Large intestine (tissue), 3 donors: ENCODE results near the gene PARD3. TPM values are rescaled to one million over a fixed set of nuclear protein-coding genes. Genes with fewer than 3 reads are reported as not detected.

Experiments
- DNase-seq, 2 donors: peaks; one replicate each; pipeline versions ENCODE4 v3.0.0 to v3.0.0-alpha.2; 2013
- H3K27ac ChIP-seq: one replicate; pipeline ENCODE4 v1.5.1; 2013; ENCODE audit warnings: low read length
- H3K27me3 ChIP-seq: 2 replicates; pipeline ENCODE4 v1.6.1; 2013; ENCODE audit warnings: low read length; ENCODE audit not compliant: control insufficient read depth, insufficient read depth
- H3K36me3 ChIP-seq: 2 replicates; pipeline ENCODE4 v1.6.1; 2013; ENCODE audit warnings: low read length; ENCODE audit not compliant: control insufficient read depth, insufficient read depth
- H3K4me1 ChIP-seq: one replicate; pipeline ENCODE4 v1.6.1; 2013; ENCODE audit warnings: low read length; ENCODE audit not compliant: control insufficient read depth, insufficient read depth
- H3K4me3 ChIP-seq: one replicate; pipeline ENCODE4 v1.5.1; 2013; ENCODE audit warnings: low read length
- H3K9me3 ChIP-seq: one replicate; pipeline ENCODE4 v1.6.1; 2013; ENCODE audit warnings: mild to moderate bottlenecking, low read depth, low read length, moderate library complexity; ENCODE audit not compliant: control insufficient read depth
- WGBS: methylation state at CpG from one replicate; pipeline ENCODE4 v1.1.5; 2013; ENCODE audit warnings: low lambda C conversion rate; ENCODE audit not compliant: insufficient coverage; 5-methylcytosine and 5-hydroxymethylcytosine counted together
- polyA plus RNA-seq: library from polyadenylated mRNA; unstranded; fragments of 120-200 nt; gene quantifications from one replicate; pipeline ENCODE4 v1.2.1, GENCODE V29; 2013

The PARD3 gene
- polyA plus RNA-seq, 1 donor: 25.5 TPM

DNA sequence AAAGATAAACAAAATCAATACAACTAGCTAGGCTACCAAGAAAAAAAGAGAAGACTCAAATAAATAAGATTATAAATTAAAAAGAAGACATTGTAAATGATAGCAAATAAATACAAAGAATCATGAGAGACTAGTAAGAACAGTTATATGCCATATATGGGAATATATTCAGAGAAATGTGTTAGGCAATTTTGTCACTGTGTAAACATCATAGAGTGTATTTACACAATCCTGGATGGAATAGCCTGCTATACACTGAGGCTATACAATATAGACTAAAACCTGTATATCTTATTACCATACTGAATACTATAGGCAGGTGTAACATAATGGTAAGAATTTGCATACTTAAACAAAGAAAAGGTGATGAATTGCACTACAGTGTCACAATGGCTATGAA, 717.4 kb downstream of the PARD3 start:
- H3K4me3 ChIP-seq: no peak overlapping the region
- no peak overlapping the region for H3K27ac ChIP-seq
- no peaks in the 10 kb centered on the region for H3K27me3 ChIP-seq
- peaks cover 11% of the 10 kb centered on the region for H3K9me3 ChIP-seq
- no peaks in the 10 kb centered on the region for H3K36me3 ChIP-seq
- DNase-seq: no peak
- no peaks in the 10 kb centered on the region for H3K4me1 ChIP-seq

DNA sequence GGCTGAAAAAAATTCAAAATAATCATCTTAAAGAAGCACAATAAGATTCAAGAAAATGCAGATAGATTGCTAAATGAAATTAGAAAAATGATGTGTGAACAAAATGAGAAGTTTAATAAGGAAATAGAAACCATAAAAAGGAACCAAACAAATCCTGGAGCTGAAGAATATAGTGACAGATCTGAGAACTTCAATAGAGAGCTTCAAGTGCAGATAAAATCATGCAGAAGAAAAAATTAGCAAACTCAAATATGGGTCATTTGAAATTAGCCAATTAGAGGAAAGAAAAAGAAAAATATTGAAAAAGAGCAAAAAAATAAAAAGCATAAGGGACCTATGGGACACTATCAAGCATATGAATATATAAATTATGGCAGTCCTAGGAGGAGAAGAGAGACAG, 720.1 kb downstream of the PARD3 start:
- no peak for DNase-seq
- Histone ChIP-seq H3K36me3 (no peaks in the 10 kb centered on the region), H3K27ac (no peak overlapping the region), H3K27me3 (no peaks in the 10 kb centered on the region), H3K4me3 (no peak overlapping the region), H3K9me3 (peaks cover 11% of the 10 kb centered on the region), H3K4me1 (no peaks in the 10 kb centered on the region)

DNA sequence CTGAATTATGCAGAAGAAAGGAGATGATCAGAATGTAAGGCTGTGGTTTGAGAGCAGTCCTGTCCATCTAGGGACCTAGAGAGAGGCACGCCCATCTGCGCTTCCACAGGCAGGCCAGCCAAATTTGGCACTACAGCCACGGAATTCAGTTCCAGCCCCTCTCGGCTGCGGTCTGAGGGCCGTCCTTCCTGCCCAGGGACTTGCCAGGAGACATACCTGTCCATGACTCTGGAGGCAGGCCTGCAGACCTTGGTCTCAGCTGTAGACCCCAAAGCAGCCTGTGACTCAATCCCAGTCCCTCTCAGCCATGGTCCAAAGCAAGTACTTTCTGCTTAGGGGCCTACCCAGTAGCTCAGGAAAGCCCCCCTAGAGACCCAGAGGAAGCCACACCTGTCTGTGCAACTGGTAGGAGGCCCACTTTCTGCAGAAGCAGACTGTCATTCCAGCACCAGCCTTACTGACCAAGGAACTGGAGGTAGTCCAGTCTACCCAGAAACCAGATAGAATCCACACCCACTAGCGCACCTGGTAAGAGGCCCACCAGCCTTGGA, 720.9 kb downstream of the PARD3 start:
- DNase-seq: no peak
- no peaks in the 10 kb centered on the region for H3K36me3 ChIP-seq

DNA sequence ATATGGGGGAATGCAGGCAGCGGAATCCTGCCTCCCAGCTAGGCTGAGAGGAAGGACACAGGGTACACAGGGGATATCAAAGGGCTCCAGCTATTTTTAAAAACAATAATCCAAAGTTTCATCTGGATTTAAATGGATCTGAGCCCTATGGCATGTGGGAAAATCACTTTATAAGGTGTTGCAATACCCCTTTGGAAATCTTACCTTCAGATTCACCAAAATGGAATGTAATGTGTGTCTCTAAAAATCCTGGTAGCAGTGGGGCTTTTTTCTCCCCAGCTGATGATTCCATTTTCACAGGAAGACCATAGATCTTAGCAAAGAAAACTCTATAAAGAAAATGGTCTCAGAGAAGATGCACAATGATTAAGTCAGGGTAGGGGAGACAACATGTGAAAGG, 722.2 kb downstream of the PARD3 start:
- H3K36me3 ChIP-seq: no peaks in the 10 kb centered on the region
- H3K4me3 ChIP-seq: no peak overlapping the region
- no peak for DNase-seq
- H3K4me1 ChIP-seq: no peaks in the 10 kb centered on the region
- no peak overlapping the region for H3K27ac ChIP-seq
- peaks cover 11% of the 10 kb centered on the region for H3K9me3 ChIP-seq
- no peaks in the 10 kb centered on the region for H3K27me3 ChIP-seq
- 100% methylated on average over 1 of the region's 1 CpG for WGBS

More for the DNA sequence above, 720.9 kb downstream of the PARD3 start:
- Histone ChIP-seq H3K4me1 (no peaks in the 10 kb centered on the region), H3K27me3 (no peaks in the 10 kb centered on the region), H3K9me3 (peaks cover 11% of the 10 kb centered on the region), H3K4me3 (no peak overlapping the region), H3K27ac (no peak overlapping the region)
- no CpG with 5 or more reads among the region's 7 CpGs for WGBS

DNA sequence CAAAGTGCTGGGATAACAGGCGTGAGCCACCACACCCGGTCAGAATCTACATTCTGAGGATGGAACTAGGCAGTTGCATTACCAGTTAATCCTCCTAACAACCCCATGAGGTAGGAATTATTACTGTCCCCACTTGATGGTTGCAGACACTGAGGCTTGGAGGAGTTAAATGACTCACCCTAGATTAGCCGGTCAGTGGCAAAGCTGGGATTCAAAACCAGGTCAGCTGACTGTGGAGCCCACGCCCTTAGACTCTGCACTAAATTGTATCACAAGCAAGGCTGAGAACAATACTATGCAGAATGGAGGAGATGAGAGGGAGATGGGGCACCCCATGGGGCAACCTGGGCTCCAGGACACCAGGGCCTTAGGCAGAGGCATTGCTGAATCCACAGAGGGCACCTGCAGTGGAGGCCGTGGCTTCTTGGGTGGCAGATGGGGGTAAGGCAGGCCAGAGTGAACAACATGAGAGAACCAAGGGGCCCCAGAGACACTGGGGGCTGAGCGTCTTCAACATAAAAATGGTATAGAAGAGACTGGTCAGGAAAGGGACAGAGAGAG, 723.4 kb downstream of the PARD3 start:
- Histone ChIP-seq H3K27me3 (no peaks in the 10 kb centered on the region), H3K27ac (no peak overlapping the region), H3K36me3 (no peaks in the 10 kb centered on the region), H3K4me3 (no peak overlapping the region), H3K9me3 (peaks cover 11% of the 10 kb centered on the region), H3K4me1 (no peaks in the 10 kb centered on the region)
- WGBS: 80% methylated on average over 1 of the region's 6 CpGs
- DNase-seq: no peak

DNA sequence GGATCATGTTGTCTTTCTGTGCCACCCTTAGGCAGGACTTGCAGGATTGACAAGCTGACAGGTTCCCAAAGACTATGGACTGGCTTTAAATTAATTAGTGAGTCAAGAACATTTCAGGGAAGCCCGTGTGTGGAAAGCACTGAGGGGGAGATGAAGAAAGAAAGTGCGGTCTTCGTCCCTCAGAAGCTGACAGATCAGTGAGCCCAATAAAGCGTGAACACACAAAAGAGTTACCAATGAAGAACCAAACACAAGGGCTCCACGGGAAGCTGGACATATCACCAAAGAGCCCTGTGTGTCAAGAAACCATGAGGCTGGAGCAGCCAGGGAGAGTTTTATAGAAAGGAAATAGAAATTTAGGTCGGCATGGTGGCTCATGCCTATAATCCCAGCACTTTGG, 725.8 kb downstream of the PARD3 start:
- WGBS: no CpG with 5 or more reads among the region's 6 CpGs
- Histone ChIP-seq H3K4me3 (no peak overlapping the region), H3K27ac (no peak overlapping the region), H3K27me3 (no peaks in the 10 kb centered on the region), H3K4me1 (no peaks in the 10 kb centered on the region), H3K36me3 (no peaks in the 10 kb centered on the region), H3K9me3 (peaks cover 8% of the 10 kb centered on the region)
- no peak for DNase-seq

DNA sequence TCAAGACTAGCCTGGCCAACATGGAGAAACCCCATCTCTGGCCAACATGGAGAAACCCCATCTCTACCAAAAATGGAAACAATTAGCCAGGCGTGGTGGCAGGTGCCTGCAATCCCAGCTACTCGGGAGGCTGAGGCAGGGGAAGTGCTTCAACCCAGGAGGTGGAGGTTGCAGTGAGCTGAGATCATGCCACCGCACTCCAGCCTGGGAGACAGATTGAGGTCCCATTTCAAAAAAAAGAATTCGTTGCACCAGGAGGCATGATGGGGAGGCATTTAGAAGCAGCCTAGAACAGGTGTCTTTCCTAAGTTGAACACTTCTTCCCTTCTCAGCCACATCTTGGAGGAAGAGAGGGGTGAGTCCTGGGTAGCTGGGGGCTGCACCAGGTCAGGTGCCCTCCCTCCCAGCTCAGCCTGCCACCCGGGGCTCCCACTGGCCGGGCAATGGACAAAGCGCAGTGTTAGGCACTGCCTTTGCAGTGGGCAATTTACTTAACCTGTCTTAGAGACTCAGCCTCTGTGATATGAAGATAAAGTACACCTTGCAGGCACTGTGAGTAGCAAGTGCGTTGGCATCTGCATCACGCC, 726.8 kb downstream of the PARD3 start:
- H3K36me3 ChIP-seq: no peaks in the 10 kb centered on the region
- no peaks in the 10 kb centered on the region for H3K4me1 ChIP-seq
- WGBS: no CpG with 5 or more reads among the region's 9 CpGs
- no peak for DNase-seq
- H3K27ac ChIP-seq: no peak overlapping the region
- H3K27me3 ChIP-seq: no peaks in the 10 kb centered on the region
- no peak overlapping the region for H3K4me3 ChIP-seq
- peaks cover 9% of the 10 kb centered on the region for H3K9me3 ChIP-seq

DNA sequence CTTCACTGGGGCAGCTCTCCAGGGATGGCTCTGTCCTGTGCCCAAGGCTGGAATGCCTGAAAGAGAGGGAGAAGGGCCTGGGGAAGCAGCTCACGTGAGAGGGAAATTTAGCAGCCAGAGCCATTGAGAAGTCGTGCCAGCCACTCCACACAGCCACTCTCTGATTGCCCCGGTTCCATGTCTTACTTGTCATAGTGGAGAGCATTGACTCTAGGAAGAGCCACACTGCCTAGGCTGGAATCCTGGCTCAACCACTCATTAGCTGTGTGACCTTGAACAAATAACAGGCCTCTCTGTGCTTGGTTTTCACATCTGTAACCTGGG, 728.0 kb downstream of the PARD3 start:
- Histone ChIP-seq H3K27me3 (no peaks in the 10 kb centered on the region), H3K4me3 (no peak overlapping the region), H3K4me1 (no peaks in the 10 kb centered on the region), H3K9me3 (peaks cover 9% of the 10 kb centered on the region), H3K36me3 (no peaks in the 10 kb centered on the region), H3K27ac (no peak overlapping the region)
- DNase-seq: no peak
- no CpG with 5 or more reads among the region's 3 CpGs for WGBS

DNA sequence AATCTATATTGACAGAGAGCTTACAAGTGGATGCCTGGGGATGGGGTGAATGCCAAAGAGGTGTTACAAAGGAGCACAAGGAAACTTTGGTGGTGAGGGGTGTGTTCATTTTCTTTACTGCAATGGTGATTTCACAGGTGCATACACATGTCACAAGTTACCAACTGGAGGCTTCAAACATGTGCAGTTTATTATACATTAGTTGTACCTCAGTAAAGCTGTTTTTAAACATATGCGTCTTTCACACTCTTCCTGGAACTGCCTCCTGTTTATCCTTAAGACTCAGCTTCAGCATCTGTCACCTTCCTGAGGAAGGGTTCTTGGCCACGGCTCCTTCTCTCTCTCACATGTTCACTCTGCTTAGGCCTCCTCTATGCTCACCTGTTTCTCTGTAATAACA, 731.5 kb downstream of the PARD3 start:
- DNase-seq: no peak
- H3K27me3 ChIP-seq: no peaks in the 10 kb centered on the region
- H3K36me3 ChIP-seq: no peaks in the 10 kb centered on the region
- no peak overlapping the region for H3K27ac ChIP-seq
- H3K4me1 ChIP-seq: no peaks in the 10 kb centered on the region
- no CpG with 5 or more reads among the region's 2 CpGs for WGBS
- H3K9me3 ChIP-seq: peaks cover 9% of the 10 kb centered on the region
- no peak overlapping the region for H3K4me3 ChIP-seq

DNA sequence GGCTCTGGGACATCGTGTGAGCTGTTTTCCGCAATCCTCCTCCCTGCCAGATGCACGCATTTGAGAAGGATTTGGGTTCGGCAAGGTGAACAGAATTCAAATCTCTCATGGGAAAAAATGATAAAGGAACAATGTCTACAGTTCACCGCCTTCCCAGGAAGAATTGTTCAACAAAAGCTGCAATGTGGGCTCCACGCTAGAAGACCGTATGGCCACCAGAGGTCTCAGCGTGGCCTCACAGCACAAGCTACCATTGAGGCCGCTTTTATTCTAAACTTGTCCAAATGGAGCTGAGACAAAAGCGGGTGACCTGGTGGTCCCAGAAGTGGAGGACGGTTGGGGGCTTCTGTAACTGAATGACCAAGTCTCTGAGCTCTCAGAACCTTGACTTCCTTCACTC, 733.1 kb downstream of the PARD3 start:
- Histone ChIP-seq H3K4me1 (no peaks in the 10 kb centered on the region), H3K27ac (no peak overlapping the region), H3K4me3 (no peak overlapping the region), H3K36me3 (no peaks in the 10 kb centered on the region), H3K9me3 (peaks cover 9% of the 10 kb centered on the region), H3K27me3 (no peaks in the 10 kb centered on the region)
- WGBS: no CpG with 5 or more reads among the region's 11 CpGs
- no peak for DNase-seq

DNA sequence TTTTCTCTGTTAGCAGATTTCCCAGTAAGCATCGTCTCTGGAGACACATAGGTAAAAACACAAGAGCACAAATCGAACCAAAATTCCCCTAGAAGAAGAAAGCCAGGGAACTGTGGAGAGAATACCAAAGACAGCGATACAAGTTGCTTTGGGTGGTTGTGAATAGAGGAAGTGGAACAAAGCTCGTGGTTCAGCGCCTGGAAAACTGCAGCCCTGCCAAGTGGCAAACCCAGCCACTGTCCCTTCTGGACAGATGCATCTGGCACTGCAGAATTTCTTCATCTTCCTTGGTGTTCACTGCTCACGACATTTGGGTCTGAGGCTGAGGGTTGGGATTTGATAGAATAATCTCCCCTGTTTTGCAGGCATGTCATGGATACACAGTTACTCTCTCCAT, 733.8 kb downstream of the PARD3 start:
- DNase-seq: no peak
- no peaks in the 10 kb centered on the region for H3K27me3 ChIP-seq
- no peak overlapping the region for H3K4me3 ChIP-seq
- peaks cover 9% of the 10 kb centered on the region for H3K9me3 ChIP-seq
- H3K36me3 ChIP-seq: no peaks in the 10 kb centered on the region
- H3K27ac ChIP-seq: no peak overlapping the region
- 92% methylated on average over 2 of the region's 6 CpGs for WGBS
- no peaks in the 10 kb centered on the region for H3K4me1 ChIP-seq
